GM19324 (cell line): Measurements from ENCODE around the gene OR2A25.

Source experiments
- ATAC-seq: cut with Tn5 transposase; IDR thresholded peaks from one replicate; pipeline ENCODE4 v1.9.1; 2021; ENCODE audit warnings: mild to moderate bottlenecking, moderate library complexity; ENCODE audit not compliant: unreplicated experiment, low FRiP score

OR2A25 gene

DNA sequence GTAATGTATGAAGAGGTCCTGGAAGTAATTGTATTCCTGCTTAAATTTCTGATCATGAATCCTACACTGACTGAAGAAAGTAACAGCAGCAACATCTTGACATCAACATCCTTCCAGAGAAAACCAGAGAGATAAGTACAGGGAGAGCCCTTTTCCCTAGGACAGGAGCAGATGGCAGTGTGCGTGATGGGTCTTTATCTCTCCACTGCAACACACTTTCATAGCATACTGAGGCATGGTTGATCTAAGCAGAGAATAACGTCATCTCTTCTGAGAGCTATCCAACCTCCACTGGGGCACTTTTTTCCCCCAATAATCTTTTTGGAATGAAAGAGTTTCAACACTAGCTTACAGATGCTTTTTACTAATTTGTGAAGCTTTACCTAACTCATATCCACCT is 342 bp downstream of the OR2A25 start:
- ATAC-seq, result no peak

GRCh38 chr7:144074374-144074773 is 4.8 kb downstream of the OR2A25 start:
- ATAC-seq, result no peak

DNA sequence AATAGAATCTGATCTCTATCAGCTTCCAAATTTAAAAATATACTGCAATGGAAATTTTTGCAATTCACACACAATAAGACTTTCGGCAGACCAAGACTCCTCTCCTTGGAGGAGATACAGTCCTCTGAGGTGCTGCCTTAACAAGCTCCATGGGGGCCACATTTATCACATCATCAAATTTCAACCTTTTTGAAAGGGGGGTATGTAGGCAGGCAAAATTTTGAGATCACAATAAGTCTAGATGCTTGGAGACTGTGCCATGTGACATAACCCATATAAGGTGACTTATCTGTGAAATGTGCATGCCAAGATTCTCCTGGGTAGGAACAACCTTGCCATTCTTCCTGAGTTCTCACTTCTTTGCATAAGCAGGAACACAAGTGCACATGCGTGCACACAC is 16.4 kb downstream of the OR2A25 start, which contains the start of gene OR2A12:
Gene OR2A12 (plus strand): TSS at position 301 of the 400 bp plus-strand sequence. CDS start 8,830 bp downstream, outside the sequence.
- no peak for ATAC-seq

GRCh38 chr7:144086730-144087129 is 17.1 kb downstream of the OR2A25 start:
- ATAC-seq, result no peak

DNA sequence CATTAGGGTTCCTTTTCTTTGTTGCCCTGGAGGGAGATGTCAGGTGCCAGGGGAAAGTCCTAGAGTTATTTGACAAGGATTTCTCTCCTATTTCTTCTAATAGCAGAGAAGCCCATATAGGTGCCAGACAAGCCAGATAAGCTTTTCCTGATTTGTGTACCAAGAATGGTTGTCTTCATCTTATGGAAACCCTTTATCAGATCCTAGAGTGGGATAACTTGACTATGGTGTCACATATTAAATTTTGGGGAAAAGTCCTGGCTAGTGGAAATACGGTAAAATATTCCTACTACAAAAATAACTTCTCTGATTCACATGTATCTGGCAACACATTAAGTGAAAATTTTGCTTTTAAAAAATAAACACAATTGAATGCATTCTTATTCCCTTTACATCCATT is 17.6 kb downstream of the OR2A25 start:
- no peak for ATAC-seq

DNA sequence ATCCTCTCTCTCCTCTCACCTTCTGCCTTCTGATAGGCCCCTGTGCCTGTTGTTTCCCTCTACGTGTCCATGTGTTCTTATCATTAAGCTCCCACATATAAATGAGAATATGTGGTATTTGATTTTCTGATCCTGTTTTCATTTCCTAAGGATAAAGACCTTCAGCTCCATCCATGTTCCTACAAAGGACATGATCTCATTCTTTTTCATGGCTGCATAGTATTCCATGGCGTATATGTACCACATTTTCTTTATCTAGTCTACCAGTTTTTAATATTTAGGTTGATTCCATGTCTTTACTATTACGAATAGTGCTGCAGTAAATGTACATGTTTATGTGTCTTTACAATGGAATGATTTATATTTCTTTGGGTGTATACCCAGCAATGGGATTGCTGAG is 21.1 kb downstream of the OR2A25 start:
- no peak for ATAC-seq

GRCh38 chr7:144098776-144099175 is 29.2 kb downstream of the OR2A25 start:
- ATAC-seq, result no peak

DNA sequence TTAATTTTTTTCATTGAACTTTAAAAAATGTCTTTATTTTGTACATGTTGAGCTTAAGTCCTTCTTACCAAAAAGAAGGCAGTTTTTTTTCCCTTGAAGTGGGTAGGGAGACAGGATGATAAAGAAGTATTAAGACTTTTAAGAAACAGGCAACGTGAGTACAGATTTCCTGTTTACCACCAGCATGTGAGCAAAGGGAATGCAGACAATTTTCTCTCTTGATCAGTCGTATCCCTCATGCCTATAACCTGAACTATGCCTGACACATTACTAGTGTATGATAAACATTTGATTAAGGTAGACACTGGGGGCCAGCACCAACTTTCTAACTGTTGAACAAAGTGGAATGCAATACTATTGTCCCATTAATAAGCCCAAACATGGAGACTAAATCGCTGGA is 31.0 kb downstream of the OR2A25 start:
- ATAC-seq, result no peak

- ATAC-seq, result no peak
Observed at GRCh38 chr7:144102041-144102440, 32.4 kb downstream of the OR2A25 start.

- ATAC-seq, result no peak
Observed at GRCh38 chr7:144105211-144105610, 35.6 kb downstream of the OR2A25 start.

GRCh38 chr7:144109283-144109682 is 39.7 kb downstream of the OR2A25 start, which contains the start of gene OR2A2:
Gene OR2A2 (plus strand): TSS chr7:144109583. CDS start chr7:144109583, 0 bp downstream.
- no peak for ATAC-seq

DNA sequence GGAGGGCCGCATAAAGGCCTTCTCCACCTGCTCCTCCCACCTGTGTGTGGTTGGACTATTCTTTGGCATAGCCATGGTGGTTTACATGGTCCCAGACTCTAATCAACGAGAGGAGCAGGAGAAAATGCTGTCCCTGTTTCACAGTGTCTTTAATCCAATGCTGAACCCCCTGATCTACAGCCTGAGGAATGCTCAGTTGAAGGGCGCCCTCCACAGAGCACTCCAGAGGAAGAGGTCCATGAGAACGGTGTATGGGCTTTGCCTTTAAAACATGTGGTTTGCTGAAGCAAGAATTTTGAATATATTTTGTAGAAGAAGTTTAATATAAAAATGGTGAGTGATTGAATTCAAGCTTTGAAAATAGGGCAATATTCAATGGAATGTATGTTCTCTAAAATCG is 40.7 kb downstream of the OR2A25 start:
- ATAC-seq, result no peak

- ATAC-seq, result no peak
Observed at GRCh38 chr7:144113651-144114050, 44.0 kb downstream of the OR2A25 start.

- ATAC-seq, result no peak
Observed at GRCh38 chr7:144118341-144118740, 48.7 kb downstream of the OR2A25 start.

DNA sequence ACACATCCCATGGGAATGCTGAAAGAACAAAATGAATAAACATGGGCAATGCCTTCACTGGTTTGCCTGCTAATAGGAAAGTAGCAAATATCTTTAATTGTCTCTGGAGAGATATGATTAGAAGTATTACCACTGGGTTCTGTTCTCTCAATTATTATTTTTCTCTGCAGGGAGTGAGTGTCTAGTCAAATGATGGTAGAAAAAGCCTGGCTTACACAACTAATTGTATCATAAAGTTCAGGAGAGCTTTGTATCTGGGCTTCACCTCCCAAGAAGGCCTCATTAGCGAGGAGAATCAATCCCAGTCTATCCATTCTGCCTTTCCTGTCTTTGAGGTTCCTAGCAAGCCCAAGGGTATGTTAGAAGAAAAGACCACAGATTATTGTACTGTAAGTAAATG is 53.3 kb downstream of the OR2A25 start, which contains the start of gene OR2A14:
Gene OR2A14 (plus strand): TSS at position 301 of the 400 bp plus-strand sequence. CDS start 5,937 bp downstream, outside the sequence.
- ATAC-seq, result no peak
